Endothelial cell of umbilical vein (primary cell): ENCODE results near the gene DOCK4. TPM values are rescaled to one million over a fixed set of nuclear protein-coding genes. Genes with fewer than 3 reads are reported as not detected.

ENCODE experiments used
- BruUV-seq: library from RNA; stranded (reverse); fragments of 400-500 nt; replicated peaks from 2 replicates; lab custom pipeline; 2021; lab: Mats Ljungman, UMichigan
- CTCF ChIA-PET: fragments of 300-600, 350-600 bp; sonication (Branson Sonifier 250); formaldehyde crosslinking; loops from one replicate; lab custom pipeline; 2021; ENCODE audit warnings: antibody characterized with exemption, inconsistent platforms; lab: Charles Lee
- POLR2A ChIA-PET: fragments of 300-600, 350-600 bp; sonication (Branson Sonifier 250); formaldehyde crosslinking; loops from one replicate; lab custom pipeline; 2021; ENCODE audit warnings: antibody characterized with exemption, inconsistent platforms; lab: Charles Lee
- DNase-seq: peaks from one replicate; pipeline ENCODE4 v3.0.0-alpha.2; 2011; ENCODE audit warnings: low read depth, low spot score
- FAIRE-seq: peaks from 2 replicates; lab custom pipeline; 2011; peaks lifted over from hg19 to GRCh38; lab: Jason Lieb, UNC
- H2AFZ ChIP-seq: 2 replicates; pipeline ENCODE4 v1.6.0; 2012; ENCODE audit warnings: low read depth, low read length, control low read depth, inconsistent platforms
- H3K27ac ChIP-seq: 2 replicates; pipeline ENCODE4 v1.5.1; 2011; ENCODE audit warnings: low read depth, mild to moderate bottlenecking, control low read depth, low read length, moderate library complexity; ENCODE audit not compliant: insufficient read depth
- H3K27me3 ChIP-seq, 2 experiments: 2 replicates each; pipeline versions ENCODE4 v1.6.0 to v1.6.1; 2011; ENCODE audit warnings: low read length in 2 of 2, mixed read lengths in 1 of 2; ENCODE audit not compliant: control insufficient read depth in 2 of 2, insufficient read depth in 2 of 2
- H3K36me3 ChIP-seq, 2 experiments: 2 replicates in 1 of 2; 3 replicates in 1 of 2; pipeline ENCODE4 v1.5.1; 2011; ENCODE audit warnings: low read length in 2 of 2, mild to moderate bottlenecking in 1 of 2, moderate library complexity in 1 of 2; ENCODE audit not compliant: control insufficient read depth in 2 of 2, insufficient read depth in 2 of 2; ENCODE audit errors: extremely low read depth in 1 of 2
- H3K4me1 ChIP-seq: 3 replicates; pipeline ENCODE4 v1.5.1; 2011; ENCODE audit warnings: mild to moderate bottlenecking, low read length; ENCODE audit not compliant: control insufficient read depth, insufficient read depth; ENCODE audit errors: extremely low read depth
- H3K4me2 ChIP-seq: 2 replicates; pipeline ENCODE4 v1.6.1; 2011; ENCODE audit warnings: low read length, control low read depth, mixed read lengths; ENCODE audit not compliant: insufficient read depth
- H3K4me3 ChIP-seq, 3 experiments: fragments of 200-600 bp in 1 of 3; sonication (generic), shearing (Covaris generic) in 1 of 3; replicated peaks in 1 of 3; 2 replicates each; pipeline ENCODE4 v1.5.1; 2011 to 2016; ENCODE audit warnings: control low read depth in 3 of 3, low read length in 3 of 3, mild to moderate bottlenecking in 2 of 3, inconsistent platforms in 1 of 3, low read depth in 1 of 3, moderate library complexity in 1 of 3; ENCODE audit not compliant: insufficient read depth in 1 of 3
- H3K79me2 ChIP-seq: 2 replicates; pipeline ENCODE4 v1.6.0; 2012; ENCODE audit warnings: low read length, inconsistent platforms; ENCODE audit not compliant: control insufficient read depth, insufficient read depth
- H3K9ac ChIP-seq: replicated peaks from 2 replicates; pipeline ENCODE3; 2011; ENCODE audit warnings: low read length, control low read depth; ENCODE audit not compliant: insufficient read depth; ENCODE audit errors: extremely low read depth
- H3K9me1 ChIP-seq: replicated peaks from 3 replicates; pipeline ENCODE4 v1.6.0; 2011; ENCODE audit warnings: mild to moderate bottlenecking, low read length; ENCODE audit not compliant: control insufficient read depth, insufficient read depth; ENCODE audit errors: extremely low read depth
- H3K9me3 ChIP-seq: replicated peaks from 2 replicates; pipeline ENCODE4 v1.5.1; 2012; ENCODE audit warnings: low read length, inconsistent platforms; ENCODE audit not compliant: control insufficient read depth, insufficient read depth
- H4K20me1 ChIP-seq: replicated peaks from 2 replicates; pipeline ENCODE3; 2011; ENCODE audit warnings: mild to moderate bottlenecking, low read length; ENCODE audit not compliant: control insufficient read depth, insufficient read depth; ENCODE audit errors: extremely low read depth
- CTCF ChIP-seq, 2 donors: IDR thresholded peaks; 1 replicate in 1 of 2; 2 replicates in 1 of 2; pipeline ENCODE4 v1.5.1; 2011; ENCODE audit warnings: low read length in 2 of 2, mild to moderate bottlenecking in 2 of 2, moderate library complexity in 2 of 2, control low read depth in 1 of 2, inconsistent platforms in 1 of 2, low read depth in 1 of 2; ENCODE audit not compliant: insufficient read depth in 1 of 2; ENCODE audit errors: extremely low read depth in 1 of 2
- EZH2 ChIP-seq: IDR thresholded peaks from 2 replicates; pipeline ENCODE4 v1.6.1; 2012; ENCODE audit warnings: borderline replicate concordance, low read depth, mild to moderate bottlenecking, moderate library complexity, low read length, inconsistent platforms; ENCODE audit not compliant: severe bottlenecking
- FOS ChIP-seq: IDR thresholded peaks from 2 replicates; pipeline ENCODE4 v1.6.1; 2011; ENCODE audit warnings: mild to moderate bottlenecking, low read length, moderate library complexity, borderline replicate concordance; ENCODE audit not compliant: insufficient read depth
- GATA2 ChIP-seq: IDR thresholded peaks from 2 replicates; pipeline ENCODE4 v1.7.0; 2011; ENCODE audit warnings: low read depth, mild to moderate bottlenecking, moderate library complexity, mixed read lengths, low read length; ENCODE audit not compliant: insufficient read length, insufficient read depth
- JUN ChIP-seq: IDR thresholded peaks from 2 replicates; pipeline ENCODE4 v1.6.1; 2011; ENCODE audit warnings: borderline replicate concordance, low read depth; ENCODE audit not compliant: insufficient read length, insufficient read depth
- MAX ChIP-seq: IDR thresholded peaks from 2 replicates; pipeline ENCODE4 v1.6.1; 2011; ENCODE audit not compliant: insufficient read depth, insufficient read length
- MYC ChIP-seq: IDR thresholded peaks from one replicate; pipeline ENCODE4 v1.6.1; 2011; ENCODE audit warnings: mild to moderate bottlenecking, low read depth, low read length
- POLR2A ChIP-seq: IDR thresholded peaks from 2 replicates; pipeline ENCODE4 v1.6.1; 2012; ENCODE audit warnings: low read depth, mild to moderate bottlenecking, control low read depth, low read length
- POLR2AphosphoS5 ChIP-seq: IDR thresholded peaks from 2 replicates; pipeline ENCODE4 v1.6.1; 2012; ENCODE audit warnings: low read depth, mild to moderate bottlenecking, control low read depth, low read length, moderate library complexity; ENCODE audit not compliant: insufficient read depth
- dilution Hi-C: fragments of 300-500 bp; cut with MboI; formaldehyde crosslinking; loops from one replicate; pipeline ENCODE4 v1.15.0; 2019; ENCODE audit warnings: low sequenced_read_pairs; ENCODE audit not compliant: extremely low pct_ligation_motif_present
- intact Hi-C: fragments of 100-400 bp; cut with micrococcal nuclease; formaldehyde crosslinking; loops from one replicate; pipeline ENCODE4 v1.10.0; 2022
- polyA plus RNA-seq, 4 experiments: library from polyadenylated mRNA; depleted of rRNA in 3 of 4; stranded (reverse) in 3 of 4; unstranded in 1 of 4; fragments of >200 nt; gene quantifications; 2 replicates each; pipeline versions ENCODE4 v1.2.1 to v1.2.3, GENCODE V29; 2011 to 2012; ENCODE audit warnings: missing spikeins in 1 of 4
- total RNA-seq: library from RNA; stranded (reverse); gene quantifications from 2 replicates; pipeline ENCODE4 v1.2.3, GENCODE V29; 2021

Gene DOCK4
- total and polyA plus RNA-seq, 2 donors (not counting 3 experiments of a cell fraction or from before 2014, with no cell fraction given), result 47.4 to 164 TPM

GRCh38 chr7:111775206-111775605 lies 431.0 kb downstream of the DOCK4 start:
- no peak overlapping the region for H3K27ac ChIP-seq
- DNase-seq (no peak), FAIRE-seq (no peak)
- intact Hi-C loops, result no loop called here
- H3K9me1 ChIP-seq, result no peaks in the 10 kb centered on the region
- dilution Hi-C loops, result no loop called here
- H3K27me3 ChIP-seq, result no peaks in the 10 kb centered on the region
- CTCF ChIA-PET, result interaction anchor here (1.5 kb wide), 1 partner anchor 80 kb away, joined by 3 read pairs; no protein-coding TSS in a partner anchor
- no peaks in the 10 kb centered on the region for H3K4me1 ChIP-seq
- H4K20me1 ChIP-seq, result no peaks in the 10 kb centered on the region
- H2AFZ ChIP-seq, result no peak overlapping the region
- peaks cover 19 to 20% of the 10 kb centered on the region in 2 experiments for H3K36me3 ChIP-seq
- no peak overlapping the region for H3K4me3 ChIP-seq
- H3K9me3 ChIP-seq, result no peaks in the 10 kb centered on the region
- H3K9ac ChIP-seq, result no peak overlapping the region
- BruUV-seq, result no TSS peak
- H3K4me2 ChIP-seq, result no peak overlapping the region
- POLR2A ChIA-PET, result no interaction called here
- TF ChIP-seq JUN (no peak), EZH2 (no peak), POLR2A (no peak)
- no peaks in the 10 kb centered on the region for H3K79me2 ChIP-seq

- no peak overlapping the region for H2AFZ ChIP-seq
- no peaks in the 10 kb centered on the region for H3K9me1 ChIP-seq
- intact Hi-C loops, result no loop called here
- ChIA-PET POLR2A (no interaction called here), CTCF (interaction anchor here (1.1 to 2.3 kb wide), 2 partner anchors 10 to 20 kb away, joined by 3 to 6 read pairs; no protein-coding TSS in a partner anchor)
- H3K9ac ChIP-seq, result no peak overlapping the region
- TF ChIP-seq CTCF (IDR thresholded peaks at IDR 0.05; ENCODE audit: extremely low read depth in 1 of 2, insufficient read depth in 1 of 2, low read depth in 1 of 2, low read length in 2 of 2) (no peak), EZH2 (no peak), POLR2AphosphoS5 (no peak), JUN (no peak), GATA2 (no peak), MAX (no peak), FOS (no peak), POLR2A (no peak), MYC (no peak)
- peaks cover 23 to 29% of the 10 kb centered on the region in 2 experiments for H3K36me3 ChIP-seq
- H3K4me3 ChIP-seq, result no peak overlapping the region
- DNase-seq (no peak), FAIRE-seq (no peak)
- no peaks in the 10 kb centered on the region for H3K79me2 ChIP-seq
- dilution Hi-C loops, result loop anchor here (25.0 kb wide), 1 partner anchor 640 kb away; no protein-coding TSS in a partner anchor
- no peaks in the 10 kb centered on the region for H3K4me1 ChIP-seq
- H3K4me2 ChIP-seq, result no peak overlapping the region
- no peaks in the 10 kb centered on the region for H3K27me3 ChIP-seq
- H3K27ac ChIP-seq, result no peak overlapping the region
- no peaks in the 10 kb centered on the region for H3K9me3 ChIP-seq
- no peaks in the 10 kb centered on the region for H4K20me1 ChIP-seq
- BruUV-seq, result no TSS peak
Observed at GRCh38 chr7:111772716-111773115, 433.5 kb downstream of the DOCK4 start.
